Liver (tissue), 9 donors: ENCODE results near the gene SMKR1. TPM values are rescaled to one million over a fixed set of nuclear protein-coding genes. Genes with fewer than 3 reads are reported as not detected.

ENCODE experiments used
- DNase-seq: peaks from one replicate; pipeline ENCODE4 v3.0.0-alpha.2; 2017; ENCODE audit warnings: low spot score
- H3K27ac ChIP-seq, 2 donors: one replicate each; pipeline ENCODE4 v1.7.0; 2013; ENCODE audit warnings: inconsistent platforms in 2 of 2, low read length in 2 of 2, control low read depth in 1 of 2, low read depth in 1 of 2, mild to moderate bottlenecking in 1 of 2
- H3K27me3 ChIP-seq, 4 donors: one replicate each; pipeline versions ENCODE4 v1.6.1 to v1.7.0; 2013; ENCODE audit warnings: low read length in 3 of 4, inconsistent platforms in 1 of 4, mild to moderate bottlenecking in 1 of 4, moderate library complexity in 1 of 4; ENCODE audit not compliant: control insufficient read depth in 4 of 4, insufficient read depth in 4 of 4
- H3K36me3 ChIP-seq, 4 donors: one replicate each; pipeline versions ENCODE4 v1.6.1 to v1.7.0; 2013; ENCODE audit warnings: low read length in 3 of 4, mild to moderate bottlenecking in 3 of 4, low read depth in 1 of 4, moderate library complexity in 1 of 4; ENCODE audit not compliant: control insufficient read depth in 4 of 4, insufficient read depth in 3 of 4
- H3K4me1 ChIP-seq, 4 donors: one replicate each; pipeline versions ENCODE4 v1.6.1 to v1.7.0; 2013; ENCODE audit warnings: low read length in 3 of 4, mild to moderate bottlenecking in 3 of 4, moderate library complexity in 1 of 4; ENCODE audit not compliant: control insufficient read depth in 4 of 4, insufficient read depth in 4 of 4
- H3K4me3 ChIP-seq, 3 donors: one replicate each; pipeline versions ENCODE4 v1.6.1 to v1.7.0; 2013; ENCODE audit warnings: low read length in 3 of 3, control low read depth in 1 of 3, low read depth in 1 of 3, mild to moderate bottlenecking in 1 of 3
- H3K9ac ChIP-seq, 2 donors: one replicate each; pipeline ENCODE4 v1.7.0; 2013; ENCODE audit warnings: low read length in 2 of 2, mild to moderate bottlenecking in 2 of 2, moderate library complexity in 2 of 2, control low read depth in 1 of 2, low read depth in 1 of 2
- H3K9me3 ChIP-seq, 4 donors: one replicate each; pipeline versions ENCODE4 v1.6.1 to v1.7.0; 2013; ENCODE audit warnings: low read length in 3 of 4; ENCODE audit not compliant: control insufficient read depth in 4 of 4
- CTCF ChIP-seq: fragments of 150-350 bp; IDR thresholded peaks from 2 replicates; pipeline ENCODE4 v1.5.1; 2017; ENCODE audit warnings: improper control_type of control experiment, low read depth, low read length; ENCODE audit not compliant: missing input control
- EGR1 ChIP-seq, 2 donors: IDR thresholded peaks; 2 replicates each; pipeline ENCODE4 v1.6.1; 2016 to 2018; ENCODE audit warnings: antibody characterized with exemption in 2 of 2, low read depth in 2 of 2
- FOXA1 ChIP-seq: IDR thresholded peaks from 2 replicates; pipeline ENCODE4 v1.6.1; 2016; ENCODE audit warnings: antibody characterized with exemption
- FOXA2 ChIP-seq: IDR thresholded peaks from 2 replicates; pipeline ENCODE4 v1.6.1; 2016; ENCODE audit warnings: antibody characterized with exemption
- GABPA ChIP-seq, 2 donors: IDR thresholded peaks in 1 of 2; conservative IDR thresholded peaks in 1 of 2; 2 replicates each; pipeline ENCODE4 v1.6.1; 2016; ENCODE audit warnings: antibody characterized with exemption in 2 of 2, mild to moderate bottlenecking in 1 of 2, moderate library complexity in 1 of 2
- HNF4A ChIP-seq, 2 donors: conservative IDR thresholded peaks; 2 replicates each; pipeline ENCODE4 v1.6.1; 2016; ENCODE audit warnings: antibody characterized with exemption in 2 of 2, mild to moderate bottlenecking in 2 of 2
- HNF4G ChIP-seq: IDR thresholded peaks from 2 replicates; pipeline ENCODE4 v1.6.1; 2016; ENCODE audit warnings: antibody characterized with exemption
- JUND ChIP-seq, 2 donors: IDR thresholded peaks; 2 replicates each; pipeline ENCODE4 v1.6.1; 2016; ENCODE audit warnings: antibody characterized with exemption in 2 of 2
- MAX ChIP-seq: IDR thresholded peaks from 2 replicates; pipeline ENCODE4 v1.6.1; 2016; ENCODE audit warnings: antibody characterized with exemption
- NR2F2 ChIP-seq: IDR thresholded peaks from 2 replicates; pipeline ENCODE4 v1.6.1; 2016; ENCODE audit warnings: antibody characterized with exemption
- RAD21 ChIP-seq, 2 donors: IDR thresholded peaks; 2 replicates each; pipeline ENCODE4 v1.6.1; 2016; ENCODE audit warnings: antibody characterized with exemption in 2 of 2, mild to moderate bottlenecking in 2 of 2
- RXRA ChIP-seq, 2 donors: IDR thresholded peaks; 2 replicates each; pipeline ENCODE4 v1.6.1; 2017 to 2018; ENCODE audit warnings: antibody characterized with exemption in 2 of 2, mild to moderate bottlenecking in 1 of 2
- SP1 ChIP-seq: IDR thresholded peaks from 2 replicates; pipeline ENCODE4 v1.6.1; 2018; ENCODE audit warnings: antibody characterized with exemption, mild to moderate bottlenecking
- TAF1 ChIP-seq: conservative IDR thresholded peaks from 2 replicates; pipeline ENCODE4 v1.6.1; 2016; ENCODE audit warnings: antibody characterized with exemption, mild to moderate bottlenecking
- YY1 ChIP-seq: IDR thresholded peaks from 2 replicates; pipeline ENCODE4 v1.6.1; 2016; ENCODE audit warnings: antibody characterized with exemption, mild to moderate bottlenecking
- ZBTB33 ChIP-seq: IDR thresholded peaks from 2 replicates; pipeline ENCODE4 v1.6.1; 2016; ENCODE audit warnings: antibody characterized with exemption
- WGBS: extraction: QIAGEN DNeasy Blood & Tissue Kit; methylation state at CpG from one replicate; pipeline ENCODE4 v1.1.7; 2013; 5-methylcytosine and 5-hydroxymethylcytosine counted together
- polyA plus RNA-seq, 2 donors: library from polyadenylated mRNA; stranded (reverse) in 1 of 2; unstranded in 1 of 2; fragments of 200-250 nt in 1 of 2; fragments of >200 nt in 1 of 2; fragmentation: Nextera tagmentation in 1 of 2; extraction: Ambion mirVana in 1 of 2; gene quantifications; one replicate each; pipeline versions ENCODE4 v1.2.1 to v1.2.3, GENCODE V29; 2013 to 2015
- total RNA-seq, 2 donors: library from RNA; depleted of rRNA; stranded (reverse); fragments of >200 nt; gene quantifications; one replicate each; pipeline ENCODE4 v1.2.3, GENCODE V29; 2014
- TF ChIP-seq, protein P1 (sequence below): IDR thresholded peaks from 2 replicates; pipeline ENCODE4 v1.6.1; 2016; ENCODE audit warnings: antibody characterized with exemption
- TF ChIP-seq, protein P2 (sequence below): IDR thresholded peaks from 2 replicates; pipeline ENCODE4 v1.6.1; 2016; ENCODE audit warnings: antibody characterized with exemption, mild to moderate bottlenecking
- donor health status: healthy.
- donor health status: healthy.
- donor health status: healthy.
- donor health status: healthy.
- donor health status: healthy.

Gene SMKR1
- total and polyA plus RNA-seq, 4 donors, result not detected

- 90% methylated on average over 5 of the region's 5 CpGs for WGBS
- TF ChIP-seq JUND (IDR thresholded peaks at IDR 0.05) (no peak), ZBTB33 (no peak), TAF1 (no peak), HNF4G (no peak), FOXA1 (no peak), FOXA2 (no peak)
- no peak for DNase-seq
- Histone ChIP-seq H3K27ac (no peak overlapping the region), H3K9ac (no peak overlapping the region), H3K9me3 (no peaks in the 10 kb centered on the region), H3K4me3 (no peak overlapping the region), H3K4me1 (peaks cover 1 to 7% (median 5%) of the 10 kb centered on the region in 4 donors), H3K27me3 (no peaks in the 10 kb centered on the region), H3K36me3 (no peaks in the 10 kb centered on the region)
Measured at GRCh38 chr7:129544700-129545099, 42.4 kb downstream of the SMKR1 start.

GRCh38 chr7:129550693-129551360 is 48.5 kb downstream of the SMKR1 start:
- 87% methylated on average over 13 of the region's 13 CpGs for WGBS
- no peak overlapping the region for H3K9ac ChIP-seq

More at GRCh38 chr7:129550693-129551360, 48.5 kb downstream of the SMKR1 start:
- Histone ChIP-seq H3K9me3 (no peaks in the 10 kb centered on the region), H3K27me3 (no peaks in the 10 kb centered on the region), H3K36me3 (no peaks in the 10 kb centered on the region), H3K4me1 (no peaks in the 10 kb centered on the region), H3K27ac (no peak overlapping the region), H3K4me3 (no peak overlapping the region)
- no peak for DNase-seq
- no peak for TF ChIP-seq HNF4G
- TF ChIP-seq SP1, result no peak
- TF ChIP-seq RAD21 (IDR thresholded peaks at IDR 0.05), result no peak
- TF ChIP-seq ZBTB33, result no peak
- no peak for TF ChIP-seq EGR1 (IDR thresholded peaks at IDR 0.05; ENCODE audit: low read depth in 2 of 2)
- no peak for TF ChIP-seq YY1
- TF ChIP-seq MAX, result no peak
- no peak for TF ChIP-seq FOXA2
- no peak for TF ChIP-seq CTCF
- no peak for TF ChIP-seq HNF4A (conservative IDR thresholded peaks at IDR 0.05)
- TF ChIP-seq, protein P1, sequence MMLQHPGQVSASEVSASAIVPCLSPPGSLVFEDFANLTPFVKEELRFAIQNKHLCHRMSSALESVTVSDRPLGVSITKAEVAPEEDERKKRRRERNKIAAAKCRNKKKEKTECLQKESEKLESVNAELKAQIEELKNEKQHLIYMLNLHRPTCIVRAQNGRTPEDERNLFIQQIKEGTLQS, result no peak
- TF ChIP-seq, protein P2, sequence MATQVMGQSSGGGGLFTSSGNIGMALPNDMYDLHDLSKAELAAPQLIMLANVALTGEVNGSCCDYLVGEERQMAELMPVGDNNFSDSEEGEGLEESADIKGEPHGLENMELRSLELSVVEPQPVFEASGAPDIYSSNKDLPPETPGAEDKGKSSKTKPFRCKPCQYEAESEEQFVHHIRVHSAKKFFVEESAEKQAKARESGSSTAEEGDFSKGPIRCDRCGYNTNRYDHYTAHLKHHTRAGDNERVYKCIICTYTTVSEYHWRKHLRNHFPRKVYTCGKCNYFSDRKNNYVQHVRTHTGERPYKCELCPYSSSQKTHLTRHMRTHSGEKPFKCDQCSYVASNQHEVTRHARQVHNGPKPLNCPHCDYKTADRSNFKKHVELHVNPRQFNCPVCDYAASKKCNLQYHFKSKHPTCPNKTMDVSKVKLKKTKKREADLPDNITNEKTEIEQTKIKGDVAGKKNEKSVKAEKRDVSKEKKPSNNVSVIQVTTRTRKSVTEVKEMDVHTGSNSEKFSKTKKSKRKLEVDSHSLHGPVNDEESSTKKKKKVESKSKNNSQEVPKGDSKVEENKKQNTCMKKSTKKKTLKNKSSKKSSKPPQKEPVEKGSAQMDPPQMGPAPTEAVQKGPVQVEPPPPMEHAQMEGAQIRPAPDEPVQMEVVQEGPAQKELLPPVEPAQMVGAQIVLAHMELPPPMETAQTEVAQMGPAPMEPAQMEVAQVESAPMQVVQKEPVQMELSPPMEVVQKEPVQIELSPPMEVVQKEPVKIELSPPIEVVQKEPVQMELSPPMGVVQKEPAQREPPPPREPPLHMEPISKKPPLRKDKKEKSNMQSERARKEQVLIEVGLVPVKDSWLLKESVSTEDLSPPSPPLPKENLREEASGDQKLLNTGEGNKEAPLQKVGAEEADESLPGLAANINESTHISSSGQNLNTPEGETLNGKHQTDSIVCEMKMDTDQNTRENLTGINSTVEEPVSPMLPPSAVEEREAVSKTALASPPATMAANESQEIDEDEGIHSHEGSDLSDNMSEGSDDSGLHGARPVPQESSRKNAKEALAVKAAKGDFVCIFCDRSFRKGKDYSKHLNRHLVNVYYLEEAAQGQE, result no peak
- no peak for TF ChIP-seq NR2F2
- no peak for TF ChIP-seq GABPA (IDR thresholded peaks at IDR 0.05 in 1 of 2, conservative IDR thresholded peaks at IDR 0.05 in 1 of 2)
- TF ChIP-seq RXRA (IDR thresholded peaks at IDR 0.05), result no peak
- TF ChIP-seq JUND (IDR thresholded peaks at IDR 0.05), result no peak
- TF ChIP-seq FOXA1, result no peak
- no peak for TF ChIP-seq TAF1
